HG03439 (cell line): ENCODE data around the gene PIK3CB.
"Not testable (repeated sequence)": the region's sequence is repeated elsewhere in the genome, so short reads cannot be mapped to it uniquely, and the experiment has no call there.

Experiments
- ATAC-seq: cut with Tn5 transposase; IDR thresholded peaks from one replicate; pipeline ENCODE4 v1.9.1; 2021; ENCODE audit warnings: mild to moderate bottlenecking, moderate library complexity; ENCODE audit not compliant: unreplicated experiment

Gene PIK3CB

DNA sequence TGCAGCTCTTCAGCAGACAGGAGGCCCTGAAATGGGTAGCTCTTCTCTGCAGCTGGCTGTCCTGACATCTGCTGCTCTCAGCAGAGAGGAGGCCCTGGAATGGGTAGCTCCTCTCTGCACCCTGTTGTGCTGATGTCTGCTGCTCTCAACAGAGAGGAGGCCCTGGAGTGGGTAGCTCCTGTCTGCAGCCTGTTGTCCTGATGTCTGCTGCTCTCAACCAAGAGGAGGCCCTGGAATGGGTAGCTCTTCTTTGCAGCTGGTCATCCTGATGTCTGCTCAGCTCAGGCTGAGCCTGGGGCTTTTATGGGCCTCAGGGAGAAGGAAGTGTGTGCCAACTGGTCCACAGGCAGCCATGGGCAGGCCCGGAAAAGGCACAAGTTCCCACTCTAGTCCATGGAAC lies 66.6 kb downstream of the PIK3CB start:
- ATAC-seq: no peak

DNA sequence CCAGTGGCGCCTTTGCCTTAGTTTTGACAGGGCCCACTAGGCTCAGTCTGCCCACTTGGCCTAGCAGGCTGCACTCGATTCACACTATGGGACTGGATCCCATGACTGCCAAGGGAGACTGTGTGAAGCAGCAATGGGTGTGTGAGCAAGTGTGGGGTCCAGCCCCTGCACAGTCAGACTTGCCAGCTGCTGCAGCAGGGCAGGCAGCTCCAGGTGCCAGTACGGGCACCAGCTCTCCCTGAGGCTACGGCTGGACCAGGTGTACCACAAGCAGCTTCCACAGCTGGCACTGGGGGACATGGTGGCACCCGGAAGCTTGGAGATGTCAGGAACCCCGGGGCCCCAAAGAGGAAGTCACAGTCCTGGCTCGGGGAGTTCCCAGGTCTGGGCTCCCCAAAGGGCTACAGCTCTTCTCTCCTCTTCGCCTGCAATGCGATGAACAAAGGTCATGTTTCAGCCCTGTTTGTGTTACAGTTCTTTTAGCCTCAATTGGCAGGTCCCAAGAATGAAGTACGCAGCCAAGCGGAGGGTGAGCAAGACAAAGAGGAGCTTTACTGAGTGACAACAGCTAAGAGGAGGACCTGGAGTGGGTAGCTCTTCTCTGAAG lies 67.1 kb downstream of the PIK3CB start:
- no peak for ATAC-seq

DNA sequence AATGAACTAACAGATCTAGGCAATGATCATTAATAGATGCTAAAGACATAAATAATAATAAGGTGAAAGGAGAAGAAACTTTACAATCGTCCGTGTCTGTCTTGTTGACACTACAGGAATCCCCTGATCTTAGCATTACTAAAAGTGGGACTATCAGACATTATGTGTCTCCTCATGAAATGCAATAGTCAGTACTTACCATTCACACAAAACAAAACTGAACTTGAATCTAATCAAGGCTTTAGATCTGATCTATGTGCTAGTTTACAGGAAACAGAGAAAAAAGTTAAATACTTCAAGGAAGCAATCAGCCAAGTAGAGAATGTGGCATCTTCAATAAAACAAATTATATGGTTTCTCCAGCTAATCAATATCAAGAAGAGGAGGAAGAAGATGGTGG lies 73.7 kb downstream of the PIK3CB start:
- no peak for ATAC-seq

DNA sequence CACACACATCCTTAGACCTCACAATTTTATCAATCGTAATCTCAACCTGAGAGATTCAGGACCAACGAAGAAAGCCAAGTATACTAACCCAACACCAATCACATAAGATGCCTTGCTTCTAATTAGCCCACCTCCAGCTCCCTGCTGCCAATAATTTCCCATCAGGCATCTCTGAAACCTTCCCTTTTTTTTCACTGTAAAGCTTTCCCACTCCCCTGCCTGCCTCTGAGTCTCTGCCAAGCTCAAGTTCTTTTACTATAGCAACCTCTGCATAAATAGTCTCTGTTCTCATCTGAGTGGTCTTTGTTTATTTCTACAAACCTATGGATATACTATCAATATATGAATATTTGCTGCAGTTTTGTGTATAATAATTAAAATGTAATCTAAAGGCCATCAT lies 86.5 kb downstream of the PIK3CB start:
- no peak for ATAC-seq

DNA sequence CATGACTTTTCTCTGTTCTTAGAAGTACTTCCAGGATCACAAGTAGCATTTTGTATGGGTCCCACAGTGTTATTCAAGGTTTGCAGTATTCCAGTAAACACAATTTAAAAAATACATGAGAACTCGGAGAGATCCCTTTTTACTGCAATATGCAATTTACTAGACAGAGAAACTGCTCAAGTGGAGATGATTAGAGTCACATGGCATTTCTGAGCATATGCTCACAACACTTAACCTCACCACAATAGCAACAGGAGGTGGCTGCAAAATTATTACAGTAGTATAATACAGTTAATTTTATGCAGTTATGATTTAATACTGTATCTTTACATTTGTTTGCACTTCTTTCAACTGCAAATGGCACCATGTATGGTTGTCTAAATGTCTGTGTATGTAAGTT lies 87.5 kb downstream of the PIK3CB start:
- ATAC-seq: no peak

DNA sequence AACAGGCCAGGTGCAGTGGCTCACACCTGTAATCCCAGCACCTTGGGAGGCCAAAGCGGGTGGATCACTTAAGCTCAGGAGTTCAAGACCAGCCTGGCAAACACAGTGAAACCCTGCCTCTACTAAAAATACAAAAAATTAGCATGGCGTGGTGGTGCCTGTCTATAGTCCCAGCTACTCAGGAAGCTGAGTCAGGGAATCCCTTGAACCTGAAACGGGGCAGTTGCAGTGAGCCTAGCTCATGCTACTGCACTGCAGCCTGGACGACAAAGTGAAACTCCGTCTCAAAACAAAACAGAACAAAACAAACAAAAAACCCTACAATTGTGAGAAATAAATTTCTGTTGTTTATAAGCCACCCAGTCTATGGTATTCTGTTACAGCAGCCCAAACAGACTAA lies 94.7 kb downstream of the PIK3CB start:
- ATAC-seq: no peak

DNA sequence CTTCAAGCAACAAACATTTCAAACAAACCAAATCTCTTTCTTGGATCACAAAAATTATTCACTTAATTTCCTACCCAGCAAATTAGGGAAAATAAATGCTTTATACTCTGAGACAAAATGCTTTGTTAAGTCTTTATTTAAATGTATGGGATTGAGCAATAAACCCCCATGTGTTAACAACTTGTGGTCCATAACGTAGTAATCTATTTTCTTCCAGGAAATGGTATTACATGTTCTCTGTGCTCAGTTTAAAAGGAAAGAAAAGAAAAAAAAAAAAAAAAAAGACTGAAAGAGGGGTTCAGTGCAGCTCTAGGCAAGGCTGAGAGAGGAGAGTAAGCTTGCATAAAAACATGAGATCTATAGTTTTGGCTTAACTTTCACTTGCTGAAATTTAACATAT lies 102.3 kb downstream of the PIK3CB start:
- no peak for ATAC-seq

DNA sequence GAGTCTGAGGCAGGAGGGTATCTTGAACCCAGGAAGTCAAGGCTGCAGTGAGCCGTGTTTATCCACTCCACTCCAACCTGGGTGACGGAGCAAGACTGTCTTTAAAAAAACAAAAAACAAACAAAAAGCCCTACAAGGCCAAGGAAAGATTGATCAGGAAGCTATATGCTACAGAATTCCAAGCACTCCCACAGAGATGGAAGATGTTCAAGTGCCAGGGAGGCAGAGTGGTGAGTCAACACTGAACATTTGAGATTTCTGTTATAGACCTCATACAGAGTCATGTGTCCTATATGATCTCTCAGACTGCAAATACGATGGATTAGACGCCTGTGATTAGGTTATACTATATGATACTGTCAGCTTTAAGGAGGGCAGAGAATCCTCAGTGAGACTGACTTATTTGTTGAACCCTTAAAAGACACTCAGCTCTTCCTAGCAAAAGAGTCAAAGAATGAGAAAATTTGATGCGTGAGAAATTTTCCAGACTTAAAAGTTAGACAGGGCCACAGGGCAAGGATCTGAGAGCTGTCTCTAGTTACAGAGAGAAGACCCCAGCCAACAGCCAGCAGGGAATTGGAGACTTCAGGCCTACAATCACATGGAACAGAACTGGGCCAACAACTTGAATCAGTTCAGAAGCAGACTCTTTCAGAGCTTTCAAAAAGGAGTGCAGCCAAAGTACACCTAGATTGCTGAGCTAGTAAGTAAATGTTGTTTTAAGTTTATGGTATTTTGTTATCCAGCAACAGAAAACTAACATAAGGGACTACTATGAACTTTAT lies 107.6 kb downstream of the PIK3CB start:
- ATAC-seq: no peak

DNA sequence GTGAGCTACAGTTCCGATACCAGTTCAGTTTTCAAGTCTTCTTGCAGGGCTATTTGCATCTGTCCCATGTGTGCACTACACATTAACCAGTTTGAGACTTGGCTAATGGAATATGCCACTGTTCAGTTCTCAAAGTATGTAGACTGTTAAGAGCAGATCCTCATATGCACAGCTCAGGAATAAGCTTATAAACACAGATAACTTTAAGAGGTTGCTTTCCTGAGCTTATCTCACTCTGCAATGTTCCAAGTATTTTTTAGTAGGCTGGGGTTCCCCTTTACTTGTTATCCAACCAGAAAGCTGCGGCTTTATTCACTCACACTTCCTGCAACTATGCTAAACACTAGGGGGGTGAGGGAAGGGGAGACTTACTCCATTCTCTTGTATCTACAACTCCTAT lies 108.7 kb downstream of the PIK3CB start:
- ATAC-seq: not testable (repeated sequence)

DNA sequence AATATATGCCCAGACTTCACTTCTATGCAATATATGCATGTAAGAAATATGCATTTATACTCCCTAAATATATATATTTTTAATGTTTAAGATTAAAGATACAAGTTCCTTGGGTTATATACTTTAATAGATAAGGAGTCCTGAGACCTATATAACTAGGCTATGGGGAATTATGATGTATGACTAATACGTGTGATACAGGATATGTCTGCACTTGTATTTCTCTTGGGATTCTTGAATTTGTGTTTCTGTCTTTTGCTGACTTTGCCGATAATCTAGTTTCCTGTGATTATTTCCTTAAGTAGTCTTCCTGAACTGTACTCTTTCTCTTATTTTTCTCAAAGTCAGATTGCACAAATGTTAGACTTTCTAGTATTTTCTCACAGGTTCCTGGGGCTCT lies 109.6 kb downstream of the PIK3CB start:
- ATAC-seq: no peak

DNA sequence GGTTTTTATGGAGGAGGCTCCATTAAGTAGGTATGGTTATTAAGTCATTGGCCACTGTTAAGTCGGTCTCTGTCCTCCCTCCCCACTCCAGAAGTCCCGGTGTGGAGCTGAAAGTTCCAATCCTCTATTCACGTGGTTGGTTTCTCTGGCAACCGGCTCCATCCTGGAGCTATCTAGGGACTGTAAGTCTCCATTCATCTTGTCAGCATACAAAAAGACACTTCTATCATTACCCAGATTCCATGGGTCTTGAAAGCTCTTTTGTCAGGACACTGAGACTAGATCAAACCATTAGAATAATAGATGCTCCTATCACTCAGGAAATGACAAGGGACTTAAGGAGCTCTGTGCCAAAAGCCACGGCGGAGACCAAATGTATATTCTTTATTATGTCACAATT lies 110.3 kb downstream of the PIK3CB start:
- ATAC-seq: no peak

DNA sequence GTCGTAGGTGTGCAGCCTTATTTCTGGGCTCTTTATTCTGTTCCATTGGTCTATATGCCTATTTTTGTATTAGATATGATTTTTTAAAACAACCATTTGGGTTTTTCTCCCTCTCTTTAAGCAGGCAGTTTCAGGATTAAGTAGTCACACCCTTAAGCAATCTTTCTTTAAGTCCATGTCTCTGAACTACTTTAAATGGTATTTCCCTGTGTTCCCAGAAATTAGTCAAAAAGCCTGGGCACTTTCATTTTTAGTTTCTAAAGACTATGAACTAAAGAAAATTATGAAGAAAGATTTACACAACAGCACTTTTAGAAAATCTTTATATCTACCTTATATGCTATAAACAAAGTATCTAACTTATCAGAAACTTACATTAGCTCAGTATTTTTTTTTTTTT lies 115.9 kb downstream of the PIK3CB start:
- ATAC-seq: no peak

DNA sequence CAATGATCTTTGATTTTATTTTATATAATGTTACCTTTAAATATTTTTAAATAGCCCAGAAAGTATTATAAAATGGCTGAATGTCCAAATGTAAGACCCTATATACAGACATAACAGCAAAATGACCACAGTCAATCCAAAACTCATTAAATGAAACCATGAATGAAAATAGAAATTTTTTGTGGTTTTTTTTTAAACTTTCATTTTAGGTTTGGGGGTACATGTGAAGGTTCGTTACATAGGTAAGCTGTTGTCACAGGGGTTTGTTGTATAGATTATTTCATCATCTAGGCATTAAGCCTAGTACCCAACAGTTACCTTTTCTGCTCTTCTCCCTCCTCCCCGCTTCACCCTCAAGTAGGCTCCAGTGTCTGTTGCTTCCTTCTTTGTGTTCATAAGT lies 117.4 kb downstream of the PIK3CB start:
- ATAC-seq: no peak

DNA sequence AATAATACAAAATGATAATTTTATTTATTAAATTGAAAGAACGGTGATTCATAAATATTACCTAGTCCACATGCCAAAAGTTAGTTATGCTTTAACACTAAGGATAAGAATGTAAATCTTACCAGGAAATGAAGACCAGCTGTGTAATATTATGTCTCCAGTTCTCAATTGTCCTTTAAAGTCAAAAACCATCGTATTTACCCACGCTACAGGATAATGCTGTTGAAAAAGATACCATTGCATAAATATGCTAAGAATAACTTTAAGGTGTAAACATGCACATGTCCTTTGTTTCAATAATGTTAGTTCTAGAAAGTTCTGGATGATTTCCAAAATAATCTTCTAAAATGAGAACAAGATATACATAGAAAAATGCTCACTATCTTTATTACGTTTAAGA lies 122.6 kb downstream of the PIK3CB start:
- ATAC-seq: no peak

DNA sequence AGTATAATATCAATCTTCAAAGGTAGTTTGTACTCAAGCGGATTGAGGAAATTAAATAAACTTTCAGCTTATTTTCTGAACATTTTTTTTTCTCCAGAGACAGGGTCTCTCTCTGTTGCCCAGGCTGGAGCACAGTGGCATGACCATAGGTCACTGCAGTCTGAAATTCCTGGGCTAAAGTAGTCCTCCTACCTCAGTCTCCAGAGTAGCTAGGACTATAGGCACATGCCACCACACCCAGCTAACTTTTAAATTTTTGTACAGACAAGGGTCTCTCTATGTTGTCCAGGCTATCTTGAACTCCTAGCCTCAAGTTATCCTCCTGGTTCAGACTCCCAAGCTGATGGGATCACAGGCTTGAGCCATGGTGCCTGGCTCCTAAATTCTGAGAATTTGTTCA lies 129.1 kb downstream of the PIK3CB start:
- no peak for ATAC-seq

DNA sequence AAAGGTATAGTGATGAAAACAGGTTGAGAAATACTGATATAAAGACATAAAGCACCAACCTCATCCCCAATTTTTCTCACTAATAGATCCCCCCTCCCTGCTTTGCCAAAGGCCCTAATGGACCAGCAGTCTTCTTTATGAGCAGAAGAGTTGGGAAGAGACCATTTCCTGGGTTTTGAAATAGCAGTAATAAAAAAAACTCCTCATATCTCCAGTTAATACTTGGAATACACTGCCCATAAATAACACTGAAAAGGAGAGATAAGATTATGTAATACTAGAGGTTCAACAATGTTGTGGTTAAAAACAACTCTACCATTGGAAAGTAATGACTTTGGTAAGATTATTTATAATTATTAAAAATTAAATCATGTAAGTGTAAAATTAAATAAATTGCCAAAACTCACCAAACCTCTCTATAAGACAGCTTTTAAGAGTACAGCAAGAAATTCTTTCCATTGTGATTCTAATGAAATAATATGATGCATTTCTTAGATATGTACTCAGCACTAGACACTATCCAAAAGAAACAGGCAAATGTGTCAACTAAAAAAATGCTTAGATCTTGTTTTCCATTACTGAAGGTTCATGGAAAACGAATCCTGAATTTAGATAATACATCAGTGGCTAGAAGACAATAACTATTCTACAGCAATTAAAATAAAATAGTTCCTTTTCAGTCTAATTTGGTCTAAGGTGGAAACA lies 137.9 kb downstream of the PIK3CB start:
- no peak for ATAC-seq

DNA sequence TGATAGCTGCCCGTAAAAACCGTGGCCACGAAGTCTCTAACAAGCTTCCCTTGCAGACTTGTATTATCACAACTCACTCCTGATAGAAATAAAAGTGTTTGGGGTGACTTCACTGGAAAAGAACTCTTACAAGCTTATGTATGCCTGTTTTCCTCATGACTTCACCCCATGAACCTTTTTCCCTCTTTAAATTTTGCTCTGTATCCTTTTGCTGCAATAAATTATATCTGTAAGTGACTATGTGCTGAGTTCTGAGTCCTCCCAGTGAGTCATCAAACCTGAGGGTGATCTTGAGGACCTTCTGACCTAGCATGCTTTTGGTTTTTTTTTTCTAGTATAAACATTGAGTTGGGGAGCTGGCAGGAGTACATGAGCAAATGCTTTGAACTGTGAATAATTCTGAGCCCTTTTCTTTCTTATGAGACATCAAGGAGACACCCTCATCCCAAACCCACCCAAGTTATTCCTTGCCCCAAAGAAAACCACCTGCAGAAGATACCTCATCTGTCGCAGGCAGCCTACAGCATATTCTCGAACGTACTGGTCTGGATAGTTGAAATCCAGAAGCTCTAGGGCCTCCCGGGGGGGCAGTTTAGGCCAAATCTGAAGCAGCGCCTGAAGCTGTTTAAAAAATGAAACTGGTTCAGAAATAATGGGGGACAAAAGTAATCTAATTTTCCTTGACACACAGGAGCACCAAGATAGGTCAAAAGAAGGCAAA lies 140.3 kb downstream of the PIK3CB start:
- no peak for ATAC-seq

DNA sequence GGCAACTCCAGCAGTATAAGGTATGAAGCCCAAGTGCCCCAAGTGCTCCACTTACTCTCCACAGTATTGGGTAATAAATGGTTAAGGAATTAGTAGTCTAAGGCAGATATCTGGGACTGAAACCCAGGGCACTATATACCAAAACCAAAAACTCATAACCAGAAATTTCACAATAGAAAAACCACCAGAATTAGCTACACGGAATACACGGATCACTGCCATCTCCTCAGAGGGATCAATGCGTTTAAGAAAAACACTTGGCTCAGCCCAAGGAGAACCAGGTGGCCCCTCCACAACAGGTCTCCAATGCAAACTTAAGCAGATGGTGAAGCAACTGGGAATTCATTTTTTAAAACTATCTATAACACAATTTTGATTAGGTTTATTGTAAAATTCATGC lies 142.6 kb downstream of the PIK3CB start:
- no peak for ATAC-seq

DNA sequence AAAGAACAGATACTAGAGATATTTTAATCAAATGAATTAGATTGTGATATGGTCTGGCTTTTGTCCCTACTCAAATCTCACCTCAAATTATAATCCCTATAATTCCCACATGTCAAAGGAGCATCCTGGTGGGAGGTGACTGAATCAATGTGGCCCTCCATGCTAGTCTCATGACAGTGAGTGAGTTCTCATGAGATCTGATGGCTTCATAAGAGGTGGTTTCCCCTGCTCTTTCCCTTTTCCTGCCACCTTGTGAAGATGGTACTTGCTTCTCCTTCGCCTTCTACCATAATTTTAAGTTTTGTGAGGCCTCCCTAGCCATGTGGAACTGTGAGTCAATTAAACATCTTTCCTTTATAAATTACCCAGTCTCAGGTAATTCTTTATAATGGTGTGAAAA lies 143.4 kb downstream of the PIK3CB start:
- ATAC-seq: no peak

DNA sequence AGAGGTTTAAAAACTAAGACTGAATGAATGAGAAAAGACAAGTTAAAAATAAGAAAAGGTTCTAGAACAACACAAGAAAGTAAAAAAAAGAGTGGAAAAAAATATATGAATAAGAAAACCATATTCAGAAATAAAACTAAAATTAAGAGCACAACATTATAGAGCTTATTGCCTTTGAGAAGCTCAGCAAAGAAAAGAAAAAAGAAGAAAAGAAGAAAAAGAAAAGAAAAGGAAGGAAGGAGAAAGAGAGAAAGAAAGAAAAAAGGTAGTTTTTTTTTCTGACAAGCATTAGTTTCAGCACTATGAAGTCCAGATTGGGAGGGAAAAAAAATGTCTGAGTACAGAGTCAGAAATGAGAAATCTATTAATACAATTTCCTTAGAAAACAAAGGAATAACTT lies 144.7 kb downstream of the PIK3CB start:
- no peak for ATAC-seq

DNA sequence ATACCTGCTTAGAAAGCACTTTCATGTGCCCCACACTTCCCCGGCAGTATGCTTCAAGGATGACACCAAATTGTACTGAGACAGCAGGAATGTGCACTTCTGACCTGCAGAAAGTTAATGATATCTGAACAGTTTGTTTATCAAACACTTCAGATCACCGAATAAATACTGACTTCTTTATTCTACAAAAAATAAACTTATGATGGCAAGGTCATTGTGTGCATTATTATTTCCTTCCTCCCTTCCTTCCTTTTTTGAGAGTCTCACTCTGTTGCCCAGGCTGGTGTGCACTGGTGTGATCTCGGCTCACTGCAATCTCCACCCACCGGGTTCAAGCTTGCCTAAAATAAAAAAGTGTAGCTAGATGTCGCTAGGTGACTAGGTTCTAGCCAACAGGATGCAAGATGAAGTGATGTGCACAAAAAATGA lies 145.8 kb downstream of the PIK3CB start:
- ATAC-seq: no peak

DNA sequence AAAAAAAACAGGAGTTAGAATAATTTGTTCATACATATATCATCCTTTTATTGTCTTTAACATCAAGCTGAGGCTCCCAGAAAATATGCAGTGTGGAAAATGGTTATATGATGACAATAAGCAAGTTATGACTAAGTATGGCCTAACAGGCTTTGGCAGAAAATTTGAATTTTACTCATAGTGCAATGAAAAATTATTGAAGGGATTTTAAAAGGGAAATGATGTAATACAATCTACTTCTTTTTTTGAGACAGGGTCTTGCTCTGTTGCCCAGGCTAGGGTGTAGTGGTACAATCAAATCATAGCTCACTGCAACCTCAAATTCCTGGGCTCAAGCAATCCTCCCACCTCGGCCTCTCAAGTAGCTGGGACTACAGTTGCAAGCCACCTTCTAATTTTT lies 147.5 kb downstream of the PIK3CB start:
- ATAC-seq: peak; percentile 24
